GM19193 (cell line): Measurements from ENCODE around the gene TBC1D14.
A peak's percentile ranks its signal among the peaks of the same experiment; 100 is the strongest.

Source experiments
- POLR2A ChIP-seq: IDR thresholded peaks from 4 replicates; pipeline ENCODE4 v1.6.1; 2011; ENCODE audit not compliant: insufficient read depth, insufficient read length; ENCODE audit errors: extremely low read depth

TBC1D14 gene

DNA sequence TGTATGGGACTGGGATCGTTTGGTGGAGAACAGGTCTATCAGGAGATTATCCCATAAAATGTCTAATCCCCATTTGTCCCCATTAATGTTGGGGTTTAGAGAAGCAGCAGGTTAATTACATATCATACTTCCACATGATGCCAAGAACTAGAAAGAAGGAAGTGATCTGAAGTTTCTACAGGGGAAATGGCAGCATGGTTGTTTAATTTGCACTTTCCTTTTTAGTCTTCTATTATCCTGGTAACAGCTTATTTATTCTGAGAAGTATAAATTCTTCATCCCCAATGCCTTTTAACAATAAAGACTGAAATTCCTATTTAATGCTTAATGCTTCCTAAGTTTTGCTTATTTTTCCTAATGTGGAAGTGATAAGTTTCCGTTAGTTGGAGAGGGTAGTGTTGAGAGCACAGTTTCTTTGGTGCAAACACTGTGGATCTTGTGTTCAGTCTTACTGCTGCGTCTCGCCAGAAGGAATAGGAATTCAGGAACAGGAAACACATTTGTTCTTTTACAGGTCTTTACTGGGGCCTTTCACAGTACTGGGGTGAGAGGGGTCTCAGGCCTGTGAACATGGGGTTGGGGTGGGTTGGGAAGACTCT lies 74.0 kb downstream of the TBC1D14 start:
- TF ChIP-seq POLR2A = no peak

GRCh38 chr4:6984612-6985425 lies 75.2 kb downstream of the TBC1D14 start:
- no peak for TF ChIP-seq POLR2A

DNA sequence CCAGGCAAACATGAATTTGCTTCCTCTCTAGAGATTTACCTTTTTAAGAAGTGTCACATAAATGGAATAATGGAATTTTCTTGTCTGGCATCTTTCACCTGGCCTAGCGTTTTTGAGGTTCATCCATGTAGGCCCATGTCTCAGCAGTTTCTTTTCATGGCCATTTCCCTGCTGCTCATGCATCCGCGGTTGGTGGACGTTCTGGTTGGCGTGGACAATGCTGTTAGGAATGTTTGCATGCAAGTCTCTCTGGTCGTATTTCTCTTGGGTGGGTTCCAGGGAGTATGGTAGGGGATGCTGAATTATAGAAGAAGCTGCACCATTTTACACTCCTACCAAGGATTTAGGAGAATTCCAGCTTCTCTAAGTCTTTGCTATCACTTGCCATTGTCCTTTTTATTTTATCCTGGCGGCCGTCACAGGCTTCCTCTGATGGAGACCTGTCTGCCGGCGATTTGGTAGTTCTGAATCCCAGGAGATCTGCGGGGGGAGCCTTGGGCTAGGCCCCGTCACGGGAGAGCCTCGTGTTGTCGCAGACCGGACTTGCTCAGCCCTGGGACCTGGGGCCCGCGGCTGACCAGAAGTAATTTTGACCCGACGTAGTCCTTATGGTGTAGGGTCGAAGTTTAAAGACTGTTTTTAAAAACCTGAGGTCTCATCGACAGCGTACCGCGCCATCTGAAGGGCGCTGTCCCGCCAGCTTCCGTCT lies 76.6 kb downstream of the TBC1D14 start:
- no peak for TF ChIP-seq POLR2A

DNA sequence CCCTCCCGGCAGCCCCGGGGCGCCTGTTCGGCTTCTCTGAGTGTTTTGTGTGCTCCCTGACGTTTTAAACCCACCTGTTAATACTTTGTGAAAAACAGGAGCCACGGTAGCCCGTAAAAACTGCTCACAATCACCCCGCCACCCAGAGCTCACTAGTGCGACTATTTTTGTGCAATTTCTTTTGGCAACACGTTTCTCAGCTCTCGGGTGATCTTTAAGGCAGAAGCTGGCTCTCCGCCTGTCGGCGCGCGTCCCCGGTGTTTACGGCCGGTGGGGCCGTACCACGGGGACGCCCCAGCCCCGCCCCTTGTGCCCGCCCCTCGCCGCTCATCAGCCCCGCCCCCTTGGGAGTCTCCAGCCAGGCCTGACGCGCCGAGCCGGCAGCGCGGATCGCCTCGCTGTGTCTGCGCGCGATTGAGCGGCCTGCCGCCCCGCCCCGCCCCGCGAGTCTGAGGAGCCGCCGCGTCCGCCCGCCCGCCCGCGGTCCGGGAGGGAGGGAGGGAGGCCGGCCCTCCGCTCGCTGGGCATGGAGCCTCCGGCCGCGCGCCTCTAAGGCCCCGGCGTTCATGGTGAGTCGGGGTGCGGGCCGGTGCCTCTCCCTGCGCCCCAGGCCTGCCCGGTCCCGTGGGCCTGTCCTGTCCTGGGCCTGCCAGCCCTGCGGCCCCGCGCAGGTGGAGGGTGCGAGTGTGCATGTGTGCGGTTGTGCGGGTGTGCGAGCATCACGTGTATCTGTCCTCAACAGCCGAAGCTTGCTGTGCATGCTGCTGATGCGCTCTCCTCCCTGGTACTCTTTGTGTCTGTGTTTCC lies 77.4 kb downstream of the TBC1D14 start:
- peak; percentile 65 for TF ChIP-seq POLR2A

DNA sequence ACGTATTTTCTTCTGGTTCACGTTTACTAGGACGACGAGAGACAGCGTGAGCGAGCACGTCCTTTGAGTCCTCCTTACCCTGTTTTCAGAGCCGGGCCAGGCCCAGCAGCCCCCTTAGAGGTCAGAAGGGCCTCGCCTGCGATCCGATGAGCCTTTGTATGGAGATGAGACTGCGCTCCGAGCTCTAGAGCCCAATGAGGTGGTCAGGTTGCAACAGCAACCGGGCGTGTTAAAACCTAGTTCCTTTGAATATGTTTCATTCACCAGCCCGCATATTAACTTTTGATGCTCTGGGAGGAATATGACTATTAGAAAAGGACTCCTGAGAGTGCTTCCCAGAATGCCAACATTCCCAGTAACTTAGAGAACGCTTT lies 77.9 kb downstream of the TBC1D14 start:
- no peak for TF ChIP-seq POLR2A

GRCh38 chr4:6988016-6988715 lies 78.5 kb downstream of the TBC1D14 start:
- TF ChIP-seq POLR2A = no peak

GRCh38 chr4:6989331-6989923 lies 79.8 kb downstream of the TBC1D14 start:
- TF ChIP-seq POLR2A = no peak

DNA sequence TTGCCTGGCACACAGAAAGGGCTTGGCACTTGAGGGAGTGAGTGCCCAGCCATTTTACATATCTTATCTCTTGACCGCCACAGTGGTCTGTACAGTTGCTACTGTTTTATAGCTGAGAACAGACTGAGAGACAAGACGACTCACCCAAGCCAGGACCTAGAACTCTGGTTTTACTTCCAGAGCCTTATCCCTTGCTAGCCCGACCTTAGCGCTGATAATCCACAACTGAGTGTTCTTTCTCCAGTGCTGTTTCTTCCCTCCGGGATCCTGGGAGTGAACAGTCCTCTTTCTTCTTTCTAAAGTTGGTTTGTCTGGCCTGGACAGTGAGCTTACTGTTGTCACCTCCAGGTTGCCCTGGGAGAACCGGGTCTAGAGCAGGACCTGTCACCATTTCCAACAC lies 81.0 kb downstream of the TBC1D14 start:
- TF ChIP-seq POLR2A = no peak

- no peak for TF ChIP-seq POLR2A
These were observed 81.6 kb downstream of the TBC1D14 start for GRCh38 chr4:6991249-6991648.

GRCh38 chr4:6991771-6992557 lies 82.3 kb downstream of the TBC1D14 start:
- no peak for TF ChIP-seq POLR2A

GRCh38 chr4:6992728-6993677 lies 83.4 kb downstream of the TBC1D14 start:
- no peak for TF ChIP-seq POLR2A

GRCh38 chr4:6996481-6996880 lies 86.9 kb downstream of the TBC1D14 start:
- no peak for TF ChIP-seq POLR2A
